HG02571 (cell line): ENCODE measurements around the gene CNTN4.
"Not testable (repeated sequence)": the region's sequence is repeated elsewhere in the genome, so short reads cannot be mapped to it uniquely, and the experiment has no call there.

ENCODE experiments used
- ATAC-seq: cut with Tn5 transposase; IDR thresholded peaks from one replicate; pipeline ENCODE4 v1.9.1; 2021; ENCODE audit warnings: mild to moderate bottlenecking, moderate library complexity; ENCODE audit not compliant: unreplicated experiment

CNTN4 gene

DNA sequence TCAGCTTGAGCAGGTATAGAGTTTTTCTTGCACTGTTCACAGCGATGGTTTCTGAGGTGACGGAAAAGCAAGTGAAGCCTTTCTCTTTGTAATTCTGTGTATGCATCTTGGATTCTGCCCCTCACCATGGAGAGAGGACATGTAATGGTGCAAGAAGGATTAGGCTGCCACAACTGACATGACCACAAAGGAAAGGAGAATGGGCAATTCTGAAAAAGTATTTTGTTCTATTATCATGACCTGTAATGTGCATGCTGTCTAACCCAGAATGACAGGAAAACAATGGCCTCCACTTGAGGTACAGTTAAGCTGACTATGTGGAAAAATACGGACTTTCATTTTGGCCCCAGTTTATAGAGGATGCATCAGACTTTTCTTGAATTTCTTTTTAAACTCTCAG, 784.6 kb downstream of the CNTN4 start:
- ATAC-seq = no peak

GRCh38 chr3:2888592-2888991, 789.9 kb downstream of the CNTN4 start:
- ATAC-seq = no peak

DNA sequence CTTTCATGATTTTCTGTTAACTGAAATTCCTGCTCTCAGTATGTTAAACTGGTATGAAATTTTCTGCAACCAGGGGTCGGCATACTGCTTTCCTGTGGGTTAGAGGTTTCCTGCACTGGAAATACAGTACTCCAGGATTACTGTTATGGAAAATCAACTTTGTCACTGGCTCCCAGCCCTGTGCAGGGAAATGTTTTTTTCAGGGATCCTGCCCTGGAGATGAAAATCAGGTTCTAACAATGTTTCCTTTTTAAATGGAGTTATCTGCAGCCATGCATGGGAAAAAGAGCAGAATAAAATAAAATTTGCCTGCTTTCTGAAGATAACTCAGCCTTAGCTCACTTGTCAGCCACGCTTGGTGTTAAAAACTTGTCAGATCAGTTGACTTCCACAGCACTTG, 791.1 kb downstream of the CNTN4 start:
- ATAC-seq = no peak

GRCh38 chr3:2896308-2896939, 797.8 kb downstream of the CNTN4 start:
- ATAC-seq = no peak

- ATAC-seq = no peak
Observed at GRCh38 chr3:2897821-2898220, 799.2 kb downstream of the CNTN4 start.

DNA sequence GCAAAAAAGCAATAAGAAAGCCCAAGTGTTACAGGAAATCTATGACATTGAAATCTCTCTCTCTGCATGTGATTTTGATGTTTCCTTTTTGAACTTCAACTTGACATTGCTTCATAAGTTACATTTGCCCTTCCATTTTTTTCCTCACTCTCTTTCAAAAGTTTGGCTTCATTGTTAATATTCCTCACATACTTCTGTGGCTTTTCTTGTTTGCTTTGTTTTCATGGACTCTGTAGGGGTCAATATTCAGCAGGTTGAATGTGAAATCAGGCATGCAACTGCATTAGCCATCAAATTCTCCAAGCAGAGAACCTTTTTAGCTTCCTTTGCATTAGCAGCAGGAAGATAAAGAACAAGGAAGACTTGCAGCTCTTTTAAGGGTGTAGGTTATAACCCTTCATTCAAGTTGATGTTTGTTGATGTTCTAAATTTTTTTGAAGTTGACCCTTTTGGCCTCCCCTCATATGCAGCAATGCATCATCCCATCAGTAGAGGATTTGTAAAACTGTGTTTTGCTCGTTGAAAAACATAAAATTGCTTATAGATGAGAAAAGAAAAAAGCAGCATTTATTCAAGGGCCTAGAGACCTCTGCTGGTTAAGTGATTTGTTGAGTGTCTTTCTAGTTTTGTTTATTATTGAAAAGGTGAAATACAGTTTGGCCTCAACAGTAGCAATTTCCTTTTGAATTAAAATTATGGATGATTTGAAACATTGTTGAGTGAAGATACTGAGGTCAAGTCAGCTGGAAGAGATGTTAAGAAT, 800.1 kb downstream of the CNTN4 start:
- no peak for ATAC-seq

GRCh38 chr3:2904054-2904453, 805.4 kb downstream of the CNTN4 start:
- no peak for ATAC-seq

GRCh38 chr3:2908693-2909351, 810.2 kb downstream of the CNTN4 start:
- no peak for ATAC-seq

- ATAC-seq = no peak
Observed at GRCh38 chr3:2910997-2911396, 812.3 kb downstream of the CNTN4 start.

- ATAC-seq = no peak
Observed at GRCh38 chr3:2915826-2916225, 817.2 kb downstream of the CNTN4 start.

GRCh38 chr3:2916640-2917039, 818.0 kb downstream of the CNTN4 start:
- not testable (repeated sequence) for ATAC-seq

- peak; percentile 73 for ATAC-seq
Observed at GRCh38 chr3:2920103-2920502, 821.4 kb downstream of the CNTN4 start.

DNA sequence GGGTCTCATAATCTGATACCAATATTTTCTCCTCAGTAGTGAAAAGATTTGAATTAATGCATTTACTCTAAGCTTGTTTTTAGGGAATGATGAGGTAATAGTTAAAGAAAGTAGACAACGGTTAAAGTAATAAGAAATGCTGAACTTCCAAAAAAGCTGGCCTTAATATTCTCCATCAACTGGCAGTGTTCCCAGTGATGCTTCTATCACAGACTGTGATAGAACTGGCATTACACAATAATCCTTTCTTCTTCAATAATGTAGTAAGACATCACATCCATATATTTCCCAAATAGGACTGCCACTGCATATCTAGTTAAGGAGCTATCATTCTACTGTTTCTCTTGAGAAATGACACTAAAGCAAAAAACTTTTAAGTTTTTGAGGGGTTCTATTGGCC, 822.8 kb downstream of the CNTN4 start:
- no peak for ATAC-seq

- no peak for ATAC-seq
Observed at GRCh38 chr3:2921903-2922302, 823.2 kb downstream of the CNTN4 start.

DNA sequence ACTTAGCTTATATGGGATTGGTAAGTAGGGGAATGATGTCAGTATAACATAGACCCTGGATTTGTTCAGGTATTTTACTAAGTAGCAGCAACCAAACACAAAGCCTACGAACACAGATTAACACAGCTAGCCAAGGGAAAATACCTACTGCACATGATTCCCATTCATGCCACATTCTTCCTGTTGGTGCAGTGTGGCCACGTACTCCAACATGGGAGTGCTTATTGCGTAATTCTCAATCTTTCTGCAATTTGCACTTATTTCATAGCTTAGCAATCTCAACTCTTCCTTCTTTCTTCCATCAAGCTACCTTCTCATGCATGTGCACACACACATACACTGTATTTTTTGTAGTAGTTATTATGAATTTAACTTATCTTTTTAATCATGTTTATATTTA, 824.7 kb downstream of the CNTN4 start:
- ATAC-seq = no peak

DNA sequence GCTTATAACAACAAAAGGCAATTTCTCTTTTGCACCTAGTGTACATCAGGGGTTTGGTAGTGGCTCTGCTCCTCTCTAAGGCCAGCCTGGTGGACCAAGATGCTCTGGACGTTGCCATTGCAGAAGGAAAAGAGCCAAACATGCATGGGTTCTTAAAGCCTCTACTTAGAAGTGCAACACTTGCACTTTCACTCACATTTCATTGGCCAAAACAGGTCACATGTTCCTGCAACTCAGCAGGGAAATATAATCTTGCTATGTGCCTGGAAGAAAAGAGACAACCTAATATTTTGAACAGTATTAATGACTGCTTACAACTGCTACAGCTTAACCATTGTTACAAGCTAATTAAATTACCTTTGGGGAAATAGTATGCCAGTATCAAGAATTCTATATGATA, 828.6 kb downstream of the CNTN4 start:
- ATAC-seq = no peak

DNA sequence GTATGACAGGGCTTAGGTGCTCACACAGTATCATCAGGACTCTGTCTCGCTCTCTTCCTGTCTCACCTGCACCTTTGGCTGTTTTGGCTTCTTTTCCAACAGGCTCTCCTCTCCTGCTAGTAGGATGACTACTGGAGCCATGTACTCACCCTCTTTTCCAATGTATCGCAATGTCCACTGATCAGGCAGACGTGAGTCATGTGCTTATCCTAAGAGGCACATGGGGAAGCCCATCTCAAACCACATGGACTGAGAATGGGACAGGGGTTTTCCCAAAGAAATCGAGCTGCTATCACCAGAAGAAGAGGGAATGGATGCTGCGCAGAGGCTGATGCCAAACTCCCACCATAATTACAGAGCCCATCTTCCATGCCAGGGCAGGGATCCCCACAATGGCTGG, 830.9 kb downstream of the CNTN4 start:
- ATAC-seq = no peak

GRCh38 chr3:2931265-2931664, 832.6 kb downstream of the CNTN4 start:
- ATAC-seq = no peak

DNA sequence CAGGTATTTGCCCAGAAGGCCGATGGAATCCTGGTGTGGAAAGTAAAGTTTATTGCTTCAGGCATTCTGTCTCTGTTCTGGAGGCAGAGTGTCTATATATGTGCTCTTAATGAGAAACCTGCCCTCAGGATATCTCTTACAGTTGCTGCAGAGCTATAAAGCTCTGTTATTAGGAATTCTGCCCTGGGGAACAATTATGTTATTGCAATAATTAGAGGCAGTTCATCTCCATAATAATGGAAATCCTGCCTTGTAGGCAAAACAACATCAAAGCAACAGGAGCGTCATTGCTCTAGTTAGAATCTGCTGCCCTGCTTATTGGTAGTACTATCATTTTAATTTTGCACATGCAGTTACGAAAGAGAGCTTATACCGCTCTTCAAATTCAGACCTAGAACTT, 835.9 kb downstream of the CNTN4 start:
- ATAC-seq = no peak

GRCh38 chr3:2937055-2937454, 838.4 kb downstream of the CNTN4 start:
- no peak for ATAC-seq

DNA sequence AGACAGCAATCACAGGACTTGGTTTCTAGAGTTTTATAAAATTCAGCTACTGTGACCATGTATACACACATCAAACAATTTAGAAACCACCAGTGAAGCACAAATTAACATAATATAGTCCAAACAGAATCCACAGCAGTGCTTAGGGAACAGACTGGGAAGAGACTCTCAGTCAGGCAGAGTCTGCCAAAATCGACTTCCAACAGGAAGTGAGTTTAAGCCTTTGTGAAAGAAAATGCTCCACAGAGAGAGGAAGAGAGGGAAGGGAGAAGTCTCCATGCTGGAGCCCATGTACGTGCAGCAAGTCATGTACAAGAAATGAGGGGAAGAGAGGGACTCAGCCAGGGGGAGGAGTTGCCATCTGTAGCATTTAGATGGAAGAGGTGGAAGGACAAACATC, 838.9 kb downstream of the CNTN4 start:
- ATAC-seq = no peak

DNA sequence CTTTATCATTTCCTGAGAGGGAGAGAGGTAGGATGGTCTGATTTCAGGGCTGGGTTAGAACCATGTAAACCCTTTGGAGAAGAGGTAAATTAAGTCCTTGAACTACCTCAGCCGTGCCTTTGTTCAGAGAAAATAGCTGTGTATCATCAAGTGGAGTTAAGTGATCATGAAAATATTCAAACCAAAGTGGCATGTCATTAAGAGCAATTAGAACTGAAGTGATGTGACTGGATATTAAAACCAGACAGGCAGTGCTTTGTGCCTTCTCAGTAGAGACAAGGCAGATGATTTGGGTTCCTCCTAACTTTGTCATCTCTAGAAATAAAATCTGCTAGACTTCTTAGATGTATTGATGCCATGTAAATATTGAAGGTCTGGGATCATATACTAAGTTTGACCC, 840.0 kb downstream of the CNTN4 start:
- no peak for ATAC-seq
